K562 (cell line): ENCODE data around the gene CRNN. TPM values are rescaled to one million over a fixed set of nuclear protein-coding genes. Genes with fewer than 3 reads are reported as not detected.

Experiments used
- ATAC-seq: fragments of 200-7000 bp; cut with Tn5 transposase; 3 replicates; pipeline ENCODE4 v1.9.1; 2020; ENCODE audit warnings: moderate library complexity
- BruUV-seq: library from RNA; stranded (reverse); fragments of 400-500 nt; replicated peaks from 2 replicates; lab custom pipeline; 2021; lab: Mats Ljungman, UMichigan
- CTCF ChIA-PET: fragments of 300-600 bp; formaldehyde crosslinking; extraction: SDS; loops from one replicate; lab custom pipeline; 2021; ENCODE audit warnings: low intra/inter-chr PET ratio; lab: Yijun Ruan, JAX
- POLR2A ChIA-PET: fragments of 300-600, 350-650 bp; sonication (Branson Sonifier 250); formaldehyde crosslinking; extraction: SDS; loops from one replicate; lab custom pipeline; 2021; ENCODE audit warnings: antibody characterized with exemption, inconsistent platforms; lab: Yijun Ruan, JAX
- DNase-seq, 4 experiments: peaks; one replicate each; pipeline versions ENCODE4 v3.0.0 to v3.0.0-alpha.2; 2011 to 2018; ENCODE audit warnings: low spot score in 3 of 4, mixed read lengths in 3 of 4; ENCODE audit errors: extremely low read depth in 1 of 4
- FAIRE-seq: peaks from 2 replicates; lab custom pipeline; 2011; peaks lifted over from hg19 to GRCh38; lab: Jason Lieb, UNC
- H2AFZ ChIP-seq: 2 replicates; pipeline ENCODE4 v1.6.0; 2011; ENCODE audit warnings: low read depth, low read length, control low read depth, inconsistent platforms
- H3K27ac ChIP-seq: fragments of 200-600 bp; 3 replicates; pipeline ENCODE4 v1.8.0; 2011; ENCODE audit warnings: low read depth, mild to moderate bottlenecking, control low read depth, inconsistent platforms, low read length, moderate library complexity, mixed read lengths; ENCODE audit errors: extremely low read depth
- H3K27me3 ChIP-seq, 2 experiments: fragments of 300-600 bp in 1 of 2; 2 replicates in 1 of 2; 3 replicates in 1 of 2; pipeline versions ENCODE4 v1.6.0 to v1.8.0; 2011; ENCODE audit warnings: inconsistent platforms in 2 of 2, low read length in 2 of 2, mild to moderate bottlenecking in 1 of 2, mixed read lengths in 1 of 2, moderate library complexity in 1 of 2; ENCODE audit not compliant: control insufficient read depth in 2 of 2, insufficient read depth in 2 of 2
- H3K36me3 ChIP-seq: fragments of 300-600 bp; 3 replicates; pipeline ENCODE4 v1.8.0; 2011; ENCODE audit warnings: mild to moderate bottlenecking, low read length, inconsistent platforms; ENCODE audit not compliant: control insufficient read depth, insufficient read depth
- H3K4me1 ChIP-seq, 2 experiments: fragments of 200-600 bp in 1 of 2; replicated peaks in 1 of 2; 2 replicates in 1 of 2; 3 replicates in 1 of 2; pipeline versions ENCODE4 v1.5.1 to v1.8.0; 2011; ENCODE audit warnings: inconsistent platforms in 2 of 2, low read length in 2 of 2, mild to moderate bottlenecking in 1 of 2, mixed read lengths in 1 of 2, moderate library complexity in 1 of 2; ENCODE audit not compliant: control insufficient read depth in 2 of 2, insufficient read depth in 2 of 2
- H3K4me2 ChIP-seq: 2 replicates; pipeline ENCODE4 v1.6.1; 2011; ENCODE audit warnings: low read length, control low read depth, inconsistent platforms, mixed read lengths; ENCODE audit not compliant: insufficient read depth
- H3K4me3 ChIP-seq: fragments of 200-600 bp; sonication (generic), shearing (Covaris generic); 2 replicates; pipeline ENCODE4 v1.5.1; 2016; ENCODE audit warnings: control low read depth, inconsistent platforms
- H3K79me2 ChIP-seq: fragments of 200-600 bp; 3 replicates; pipeline ENCODE4 v1.8.0; 2011; ENCODE audit warnings: low read length, inconsistent platforms; ENCODE audit not compliant: control insufficient read depth, insufficient read depth
- H3K9ac ChIP-seq, 2 experiments: 2 replicates each; pipeline versions ENCODE4 v1.6.0 to v1.6.1; 2011; ENCODE audit warnings: low read depth in 2 of 2, low read length in 2 of 2, control low read depth in 1 of 2, inconsistent platforms in 1 of 2, mild to moderate bottlenecking in 1 of 2, mixed read lengths in 1 of 2; ENCODE audit not compliant: insufficient read depth in 1 of 2
- H3K9me1 ChIP-seq: one replicate; pipeline ENCODE4 v1.6.0; 2011; ENCODE audit warnings: inconsistent platforms, mild to moderate bottlenecking, low read length, moderate library complexity; ENCODE audit not compliant: control insufficient read depth, insufficient read depth
- H3K9me3 ChIP-seq: replicated peaks from 2 replicates; pipeline ENCODE4 v1.5.1; 2011; ENCODE audit warnings: low read depth, low read length, inconsistent platforms; ENCODE audit not compliant: control insufficient read depth, insufficient read depth
- H4K20me1 ChIP-seq: replicated peaks from 2 replicates; pipeline ENCODE4 v1.6.1; 2011; ENCODE audit warnings: low read length, inconsistent platforms, mixed read lengths; ENCODE audit not compliant: control insufficient read depth, insufficient read depth
- ATF1 ChIP-seq, 2 experiments: fragments of 450-650 bp in 1 of 2; IDR thresholded peaks; 2 replicates each; pipeline ENCODE4 v1.6.1; 2016; ENCODE audit warnings: missing compliant biosample characterization in 1 of 2, missing genetic modification characterization in 1 of 2
- ATF6 ChIP-seq: sonication (generic); formaldehyde crosslinking; IDR thresholded peaks from 2 replicates; pipeline ENCODE4 v1.4.0; 2020; ENCODE audit warnings: mild to moderate bottlenecking, missing genetic modification reagents
- GTF3C2 ChIP-seq: IDR thresholded peaks from 3 replicates; pipeline ENCODE4 v1.6.1; 2011; ENCODE audit warnings: borderline replicate concordance, mild to moderate bottlenecking, moderate library complexity; ENCODE audit not compliant: insufficient read length; ENCODE audit errors: extremely low read depth
- MTF1 ChIP-seq: fragments of 250-450 bp; sonication (Bioruptor Pico); IDR thresholded peaks from 2 replicates; pipeline ENCODE4 v1.9.0; 2021; ENCODE audit warnings: moderate library complexity, mild to moderate bottlenecking, inconsistent platforms, borderline replicate concordance
- NFIX ChIP-seq: fragments of 250-450 bp; sonication (Bioruptor Pico); IDR thresholded peaks from 2 replicates; pipeline ENCODE4 v1.4.0; 2020; ENCODE audit warnings: low read depth, mild to moderate bottlenecking, moderate library complexity
- NFXL1 ChIP-seq: fragments of 450-650 bp; formaldehyde crosslinking; IDR thresholded peaks from 2 replicates; pipeline ENCODE4 v1.4.0; 2021; ENCODE audit warnings: mild to moderate bottlenecking
- NR4A1 ChIP-seq, 2 experiments: fragments of 250-450 bp in 1 of 2; fragments of 450-650 bp in 1 of 2; sonication (Bioruptor Pico) in 1 of 2; IDR thresholded peaks; 2 replicates each; pipeline versions ENCODE4 v1.4.0 to v1.6.1; 2016 to 2020; ENCODE audit warnings: mild to moderate bottlenecking in 2 of 2, missing compliant biosample characterization in 1 of 2, missing genetic modification characterization in 1 of 2, moderate library complexity in 1 of 2
- ZNF354B ChIP-seq: fragments of 250-450 bp; sonication (Bioruptor Pico); IDR thresholded peaks from 2 replicates; pipeline ENCODE4 v1.4.0; 2020
- ZNF644 ChIP-seq: fragments of 200-800 bp; sonication (Bioruptor generic); IDR thresholded peaks from 2 replicates; pipeline ENCODE4 v1.6.1; 2016; ENCODE audit warnings: low read depth, missing genetic modification characterization, missing compliant biosample characterization
- ZNF76 ChIP-seq: fragments of 250-450 bp; sonication (Bioruptor Pico); IDR thresholded peaks from 2 replicates; pipeline ENCODE4 v1.4.0; 2020; ENCODE audit warnings: mild to moderate bottlenecking, moderate library complexity, borderline replicate concordance
- ZNF764 ChIP-seq: fragments of 250-450 bp; sonication (Bioruptor Pico); IDR thresholded peaks from 2 replicates; pipeline ENCODE4 v1.4.0; 2020; ENCODE audit warnings: low read depth, mild to moderate bottlenecking, moderate library complexity
- WGBS: fragments of 100-300 bp; shearing (Covaris generic); methylation state at CpG from one replicate; pipeline ENCODE4 v1.1.6; 2016; ENCODE audit warnings: low coverage, mixed read lengths; ENCODE audit not compliant: insufficient coverage; ENCODE audit errors: missing lambda C conversion rate; 5-methylcytosine and 5-hydroxymethylcytosine counted together
- in situ Hi-C: fragments of 300-500 bp; cut with MboI; formaldehyde crosslinking; loops from 4 replicates; pipeline ENCODE4 v1.15.0; 2018; ENCODE audit warnings: inconsistent platforms, mixed read lengths
- intact Hi-C: fragments of 100-400 bp; cut with micrococcal nuclease; formaldehyde crosslinking; loops from 2 replicates; pipeline ENCODE4 v1.14.2; 2022
- polyA plus RNA-seq, 8 experiments: library from polyadenylated mRNA; depleted of rRNA in 4 of 8; stranded (reverse) in 5 of 8; unstranded in 3 of 8; fragments of >200 nt; fragmentation: Nextera tagmentation in 2 of 8; fragmentation: Illumina TruSeq in 1 of 8; extraction: Ambion mirVana in 2 of 8; extraction: Trizol in 1 of 8; gene quantifications; 2 replicates each; pipeline versions ENCODE4 v1.2.1 to v1.2.3, GENCODE V29; 2011 to 2014; ENCODE audit warnings: inconsistent platforms in 1 of 8, missing spikeins in 1 of 8
- total RNA-seq, 7 experiments: library from RNA; depleted of rRNA in 6 of 7; stranded (reverse); fragments of >200 nt in 6 of 7; fragmentation: Illumina TruSeq in 2 of 7; extraction: Trizol in 2 of 7; gene quantifications; 2 replicates each; pipeline versions ENCODE4 v1.2.1 to v1.2.3, GENCODE V29; 2011 to 2021; ENCODE audit warnings: low replicate concordance in 1 of 7

CRNN gene
- total and polyA plus RNA-seq, 9 of the 15 experiments (the other 6 are each of a cell fraction or from before 2014, with no cell fraction given) = not detected

GRCh38 chr1:152415454-152416227 lies 1.6 kb upstream of the CRNN start (continued):
- TF ChIP-seq GTF3C2 (no peak), ATF6 (CRISPR knock-in tag) (no peak), NFIX (CRISPR knock-in tag) (no peak)

GRCh38 chr1:152412756-152413155 lies 1.3 kb downstream of the CRNN start:
- intact Hi-C loops (no loop called here), in situ Hi-C loops (no loop called here)
- Histone ChIP-seq H3K4me1 (no peaks in the 10 kb centered on the region), H4K20me1 (no peaks in the 10 kb centered on the region), H3K4me3 (no peak overlapping the region), H3K9ac (no peak overlapping the region), H2AFZ (no peak overlapping the region), H3K79me2 (no peaks in the 10 kb centered on the region), H3K4me2 (no peak overlapping the region), H3K36me3 (no peaks in the 10 kb centered on the region), H3K9me1 (no peaks in the 10 kb centered on the region), H3K9me3 (no peaks in the 10 kb centered on the region), H3K27ac (no peak overlapping the region), H3K27me3 (peaks cover 0 to 9% of the 10 kb centered on the region in 2 experiments; a peak in 1 of 5 replicates)
- no peak for ATAC-seq
- DNase-seq = no peak
- CTCF ChIA-PET = no interaction called here
- no TSS peak for BruUV-seq
- WGBS = 4% methylated on average over 2 of the region's 2 CpGs
- no peak for FAIRE-seq
- POLR2A ChIA-PET = no interaction called here
- no peak for TF ChIP-seq NFXL1 (CRISPR knock-in tag)
- TF ChIP-seq ZNF644 (tag) = no peak
- no peak for TF ChIP-seq ATF1 (CRISPR knock-in tag; IDR thresholded peaks at IDR 0.05)
- TF ChIP-seq ATF1 (tag; IDR thresholded peaks at IDR 0.05) = no peak
- TF ChIP-seq NFIX (CRISPR knock-in tag) = no peak
- TF ChIP-seq ZNF764 = no peak
- no peak for TF ChIP-seq ZNF354B (CRISPR knock-in tag)
- no peak for TF ChIP-seq NR4A1 (CRISPR knock-in tag; IDR thresholded peaks at IDR 0.05)
- no peak for TF ChIP-seq NR4A1 (tag; IDR thresholded peaks at IDR 0.05)
- TF ChIP-seq ZNF76 (CRISPR knock-in tag) = no peak
- no peak for TF ChIP-seq MTF1 (CRISPR knock-in tag)
- TF ChIP-seq GTF3C2 = no peak
